IMR-90 (cell line): ENCODE results near the gene ANKMY1. TPM values are rescaled to one million over a fixed set of nuclear protein-coding genes. Genes with fewer than 3 reads are reported as not detected.

Experiments used
- ATAC-seq: fragments of 200-7000 bp; cut with Tn5 transposase; 2 replicates; pipeline ENCODE4 v1.9.1; 2020; ENCODE audit warnings: low read depth, mild to moderate bottlenecking, moderate library complexity
- BruUV-seq: library from RNA; stranded (reverse); fragments of 400-500 nt; replicated peaks from 2 replicates; lab custom pipeline; 2021; lab: Mats Ljungman, UMichigan
- CTCF ChIA-PET: fragments of 300-600 bp; formaldehyde crosslinking; extraction: SDS; loops from one replicate; lab custom pipeline; 2021; ENCODE audit warnings: antibody characterized with exemption; lab: Yijun Ruan, JAX
- POLR2A ChIA-PET: fragments of 300-600 bp; sonication (Branson Sonifier 250); formaldehyde crosslinking; loops from one replicate; lab custom pipeline; 2022; ENCODE audit warnings: antibody characterized with exemption; ENCODE audit not compliant: unreplicated experiment; lab: Charles Lee
- DNase-seq: peaks from one replicate; pipeline ENCODE4 v3.0.0; 2013
- H2AFZ ChIP-seq: replicated peaks from 2 replicates; pipeline ENCODE3; 2013; ENCODE audit warnings: low read length, mild to moderate bottlenecking; ENCODE audit not compliant: poor library complexity
- H2AK5ac ChIP-seq: 2 replicates; pipeline ENCODE4 v1.6.1; 2013; ENCODE audit warnings: low read depth, low read length, inconsistent platforms
- H2AK9ac ChIP-seq: replicated peaks from 2 replicates; pipeline ENCODE3; 2013; ENCODE audit warnings: mild to moderate bottlenecking, low read depth, low read length, moderate library complexity; ENCODE audit not compliant: poor library complexity
- H2BK120ac ChIP-seq: 2 replicates; pipeline ENCODE4 v1.6.1; 2013; ENCODE audit warnings: low read depth, low read length, inconsistent platforms
- H2BK15ac ChIP-seq: 3 replicates; pipeline ENCODE4 v1.6.1; 2013; ENCODE audit warnings: low read depth, low read length, inconsistent platforms
- H2BK20ac ChIP-seq: 2 replicates; pipeline ENCODE4 v1.6.1; 2013; ENCODE audit warnings: low read depth, mild to moderate bottlenecking, inconsistent platforms, low read length, moderate library complexity
- H2BK5ac ChIP-seq: 2 replicates; pipeline ENCODE4 v1.6.1; 2013; ENCODE audit warnings: mild to moderate bottlenecking, low read depth, low read length, inconsistent platforms; ENCODE audit not compliant: poor library complexity, severe bottlenecking
- H3K14ac ChIP-seq: replicated peaks from 2 replicates; pipeline ENCODE4 v1.6.1; 2013; ENCODE audit warnings: low read depth, low read length, inconsistent platforms
- H3K18ac ChIP-seq: 2 replicates; pipeline ENCODE4 v1.6.1; 2013; ENCODE audit warnings: low read depth, low read length, control low read depth
- H3K23ac ChIP-seq: 2 replicates; pipeline ENCODE4 v1.6.1; 2013; ENCODE audit warnings: low read depth, low read length, inconsistent platforms
- H3K27ac ChIP-seq: 2 replicates; pipeline ENCODE4 v1.5.1; 2013; ENCODE audit warnings: mild to moderate bottlenecking, control low read depth, low read length; ENCODE audit not compliant: insufficient read depth
- H3K27me3 ChIP-seq: 2 replicates; pipeline ENCODE4 v1.6.1; 2013; ENCODE audit warnings: low read length; ENCODE audit not compliant: control insufficient read depth, insufficient read depth
- H3K36me3 ChIP-seq: 2 replicates; pipeline ENCODE4 v1.6.1; 2013; ENCODE audit warnings: low read length, mixed read lengths; ENCODE audit not compliant: control insufficient read depth, insufficient read depth
- H3K4ac ChIP-seq: 2 replicates; pipeline ENCODE4 v1.6.1; 2013; ENCODE audit warnings: low read depth, low read length, inconsistent platforms
- H3K4me1 ChIP-seq: 2 replicates; pipeline ENCODE4 v1.6.1; 2013; ENCODE audit warnings: low read length, mixed read lengths; ENCODE audit not compliant: control insufficient read depth, insufficient read depth
- H3K4me2 ChIP-seq: 2 replicates; pipeline ENCODE4 v1.6.1; 2013; ENCODE audit warnings: low read depth, mild to moderate bottlenecking, control low read depth, low read length, moderate library complexity
- H3K4me3 ChIP-seq: 2 replicates; pipeline ENCODE4 v1.5.1; 2013; ENCODE audit warnings: low read depth, mild to moderate bottlenecking, control low read depth, low read length, moderate library complexity; ENCODE audit not compliant: insufficient read depth
- H3K56ac ChIP-seq: 2 replicates; pipeline ENCODE4 v1.6.1; 2013; ENCODE audit warnings: low read length, inconsistent platforms; ENCODE audit not compliant: insufficient read depth; ENCODE audit errors: extremely low read depth
- H3K79me1 ChIP-seq, 2 experiments: 2 replicates each; pipeline ENCODE4 v1.6.1; 2013; ENCODE audit warnings: low read length in 2 of 2, inconsistent platforms in 1 of 2, low read depth in 1 of 2
- H3K9ac ChIP-seq: 2 replicates; pipeline ENCODE4 v1.6.1; 2013; ENCODE audit warnings: low read depth, low read length, control low read depth
- H3K9me1 ChIP-seq: 2 replicates; pipeline ENCODE4 v1.6.1; 2013; ENCODE audit warnings: low read length, inconsistent platforms; ENCODE audit not compliant: insufficient read depth
- H3K9me3 ChIP-seq: 2 replicates; pipeline ENCODE4 v1.6.1; 2013; ENCODE audit warnings: low read length; ENCODE audit not compliant: control insufficient read depth, insufficient read depth
- H4K20me1 ChIP-seq: 2 replicates; pipeline ENCODE4 v1.6.1; 2013; ENCODE audit warnings: low read length, inconsistent platforms; ENCODE audit not compliant: insufficient read depth
- H4K5ac ChIP-seq: 2 replicates; pipeline ENCODE4 v1.6.1; 2013; ENCODE audit warnings: mild to moderate bottlenecking, low read depth, low read length, control low read depth
- H4K8ac ChIP-seq, 2 experiments: 2 replicates each; pipeline ENCODE4 v1.6.1; 2013; ENCODE audit warnings: low read depth in 2 of 2, low read length in 2 of 2, control low read depth in 1 of 2, inconsistent platforms in 1 of 2
- H4K91ac ChIP-seq: 2 replicates; pipeline ENCODE4 v1.6.1; 2013; ENCODE audit warnings: low read depth, low read length, inconsistent platforms; ENCODE audit not compliant: insufficient read depth
- BHLHE40 ChIP-seq: fragments of 150-350 bp; IDR thresholded peaks from 2 replicates; pipeline ENCODE4 v1.6.1; 2016; ENCODE audit warnings: mild to moderate bottlenecking, low read depth, low read length
- CEBPB ChIP-seq: IDR thresholded peaks from 2 replicates; pipeline ENCODE4 v1.6.1; 2012; ENCODE audit warnings: low read depth, low read length, improper control_type of control experiment
- MAFK ChIP-seq: IDR thresholded peaks from 2 replicates; pipeline ENCODE4 v1.6.1; 2012; ENCODE audit warnings: low read depth, low read length, improper control_type of control experiment
- MAZ ChIP-seq: IDR thresholded peaks from 2 replicates; pipeline ENCODE4 v1.6.1; 2012; ENCODE audit warnings: low read depth, mild to moderate bottlenecking, low read length, improper control_type of control experiment, moderate library complexity, borderline replicate concordance
- NFE2L2 ChIP-seq: fragments of 150-350 bp; IDR thresholded peaks from 2 replicates; pipeline ENCODE4 v1.6.1; 2016; ENCODE audit warnings: low read depth, mild to moderate bottlenecking, low read length
- POLR2A ChIP-seq: IDR thresholded peaks from 2 replicates; pipeline ENCODE4 v1.6.1; 2012; ENCODE audit warnings: mild to moderate bottlenecking, low read depth, low read length
- RAD21 ChIP-seq: IDR thresholded peaks from 2 replicates; pipeline ENCODE4 v1.6.1; 2012; ENCODE audit warnings: low read length, improper control_type of control experiment
- RFX5 ChIP-seq: IDR thresholded peaks from 2 replicates; pipeline ENCODE4 v1.8.0; 2012; ENCODE audit warnings: low read depth, mild to moderate bottlenecking, low read length, moderate library complexity
- SMC3 ChIP-seq: fragments of 150-350 bp; IDR thresholded peaks from 2 replicates; pipeline ENCODE4 v1.6.1; 2016; ENCODE audit warnings: low read depth, mild to moderate bottlenecking, antibody characterized with exemption, low read length, moderate library complexity
- WGBS, 2 experiments: methylation state at CpG; one replicate each; pipeline versions ENCODE4 v1.1.5 to v1.1.7; 2013; ENCODE audit warnings: missing lambda C conversion rate in 2 of 2; ENCODE audit not compliant: insufficient read length in 1 of 2; ENCODE audit errors: extremely low coverage in 2 of 2; 5-methylcytosine and 5-hydroxymethylcytosine counted together
- dilution Hi-C: fragments of 300-500 bp; cut with HindIII; formaldehyde crosslinking; loops from one replicate; pipeline ENCODE4 v1.14.3; 2018; ENCODE audit warnings: low sequenced_read_pairs; ENCODE audit not compliant: unreplicated experiment
- in situ Hi-C: fragments of 300-500 bp; cut with MboI; formaldehyde crosslinking; loops from 3 replicates; pipeline ENCODE4 v1.14.3; 2019; ENCODE audit warnings: low sequenced_read_pairs, inconsistent platforms, mixed read lengths
- intact Hi-C: fragments of 100-400 bp; cut with micrococcal nuclease; formaldehyde crosslinking; loops from 2 replicates; pipeline ENCODE4 v1.10.0; 2022
- polyA plus RNA-seq, 3 experiments: library from polyadenylated mRNA; depleted of rRNA; stranded (reverse); fragments of >200 nt; gene quantifications; 2 replicates each; pipeline ENCODE4 v1.2.3, GENCODE V29; 2012; ENCODE audit warnings: low replicate concordance in 1 of 3
- total RNA-seq: library from RNA; depleted of rRNA; stranded (reverse); fragments of >200 nt; gene quantifications from 2 replicates; pipeline ENCODE4 v1.2.3, GENCODE V29; 2012
- TF ChIP-seq, protein P1 (sequence below): conservative IDR thresholded peaks from 2 replicates; pipeline ENCODE4 v1.5.1; 2012; ENCODE audit warnings: mild to moderate bottlenecking, low read depth, low read length, improper control_type of control experiment
- TF ChIP-seq, protein P2 (sequence below): fragments of 150-350 bp; IDR thresholded peaks from 2 replicates; pipeline ENCODE4 v1.6.1; 2017; ENCODE audit warnings: mild to moderate bottlenecking, antibody characterized with exemption, low read length, low read depth

Gene ANKMY1
- total and polyA plus RNA-seq, 2 of the 4 experiments (the other 2 are of a cell fraction): 2.9 to 5.5 TPM

GRCh38 chr2:240572141-240573031, 14.6 kb upstream of the ANKMY1 start:
- Histone ChIP-seq H3K4ac (no peak overlapping the region), H3K4me3 (no peak overlapping the region), H2AK9ac (no peak overlapping the region), H3K4me2 (no peak overlapping the region), H3K9ac (no peak overlapping the region), H3K27ac (no peak overlapping the region), H3K14ac (no peak overlapping the region), H4K91ac (no peak overlapping the region), H3K79me1 (peaks cover 7 to 41% of the 10 kb centered on the region in 2 experiments; a peak in 3 of 4 replicates), H2BK120ac (no peak overlapping the region), H3K9me1 (peaks cover 12% of the 10 kb centered on the region), H4K5ac (no peak overlapping the region), H2BK20ac (no peak overlapping the region), H2AFZ (no peak overlapping the region), H3K56ac (no peak overlapping the region), H3K18ac (no peak overlapping the region), H2BK15ac (no peak overlapping the region), H3K9me3 (no peaks in the 10 kb centered on the region), H3K36me3 (peaks cover 27% of the 10 kb centered on the region), H2BK5ac (no peak overlapping the region), H3K4me1 (peaks cover 11% of the 10 kb centered on the region), H3K23ac (no peak overlapping the region), H4K8ac (no peak overlapping the region), H3K27me3 (no peaks in the 10 kb centered on the region), H4K20me1 (peaks cover 15% of the 10 kb centered on the region), H2AK5ac (no peak overlapping the region)
- ATAC-seq (no peak), DNase-seq (no peak)
- 89% methylated on average over 12 of the region's 30 CpGs; no CpG with 5 or more reads in 1 of the 2 experiments for WGBS, 2 experiments
- dilution Hi-C loops (no loop called here), intact Hi-C loops (no loop called here), in situ Hi-C loops (no loop called here)
- BruUV-seq: no TSS peak
- CTCF ChIA-PET: no interaction called here
- POLR2A ChIA-PET: no interaction called here
- no peak for TF ChIP-seq BHLHE40
- TF ChIP-seq RFX5: no peak
- TF ChIP-seq SMC3: no peak
- TF ChIP-seq, protein P1, sequence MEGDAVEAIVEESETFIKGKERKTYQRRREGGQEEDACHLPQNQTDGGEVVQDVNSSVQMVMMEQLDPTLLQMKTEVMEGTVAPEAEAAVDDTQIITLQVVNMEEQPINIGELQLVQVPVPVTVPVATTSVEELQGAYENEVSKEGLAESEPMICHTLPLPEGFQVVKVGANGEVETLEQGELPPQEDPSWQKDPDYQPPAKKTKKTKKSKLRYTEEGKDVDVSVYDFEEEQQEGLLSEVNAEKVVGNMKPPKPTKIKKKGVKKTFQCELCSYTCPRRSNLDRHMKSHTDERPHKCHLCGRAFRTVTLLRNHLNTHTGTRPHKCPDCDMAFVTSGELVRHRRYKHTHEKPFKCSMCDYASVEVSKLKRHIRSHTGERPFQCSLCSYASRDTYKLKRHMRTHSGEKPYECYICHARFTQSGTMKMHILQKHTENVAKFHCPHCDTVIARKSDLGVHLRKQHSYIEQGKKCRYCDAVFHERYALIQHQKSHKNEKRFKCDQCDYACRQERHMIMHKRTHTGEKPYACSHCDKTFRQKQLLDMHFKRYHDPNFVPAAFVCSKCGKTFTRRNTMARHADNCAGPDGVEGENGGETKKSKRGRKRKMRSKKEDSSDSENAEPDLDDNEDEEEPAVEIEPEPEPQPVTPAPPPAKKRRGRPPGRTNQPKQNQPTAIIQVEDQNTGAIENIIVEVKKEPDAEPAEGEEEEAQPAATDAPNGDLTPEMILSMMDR: no peak
- TF ChIP-seq CEBPB: no peak
- TF ChIP-seq RAD21: no peak
- TF ChIP-seq POLR2A: no peak
- no peak for TF ChIP-seq MAFK
- no peak for TF ChIP-seq NFE2L2
- no peak for TF ChIP-seq MAZ
- TF ChIP-seq, protein P2, sequence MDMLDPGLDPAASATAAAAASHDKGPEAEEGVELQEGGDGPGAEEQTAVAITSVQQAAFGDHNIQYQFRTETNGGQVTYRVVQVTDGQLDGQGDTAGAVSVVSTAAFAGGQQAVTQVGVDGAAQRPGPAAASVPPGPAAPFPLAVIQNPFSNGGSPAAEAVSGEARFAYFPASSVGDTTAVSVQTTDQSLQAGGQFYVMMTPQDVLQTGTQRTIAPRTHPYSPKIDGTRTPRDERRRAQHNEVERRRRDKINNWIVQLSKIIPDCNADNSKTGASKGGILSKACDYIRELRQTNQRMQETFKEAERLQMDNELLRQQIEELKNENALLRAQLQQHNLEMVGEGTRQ: no peak
